ENCODE measurements around the gene GCH1.
A peak's percentile ranks its signal among the peaks of the same experiment; 100 is the strongest.
"Not testable (repeated sequence)": the region's sequence is repeated elsewhere in the genome, so short reads cannot be mapped to it uniquely, and the experiment has no call there.

GCH1 gene, protein sequence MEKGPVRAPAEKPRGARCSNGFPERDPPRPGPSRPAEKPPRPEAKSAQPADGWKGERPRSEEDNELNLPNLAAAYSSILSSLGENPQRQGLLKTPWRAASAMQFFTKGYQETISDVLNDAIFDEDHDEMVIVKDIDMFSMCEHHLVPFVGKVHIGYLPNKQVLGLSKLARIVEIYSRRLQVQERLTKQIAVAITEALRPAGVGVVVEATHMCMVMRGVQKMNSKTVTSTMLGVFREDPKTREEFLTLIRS

DNA sequence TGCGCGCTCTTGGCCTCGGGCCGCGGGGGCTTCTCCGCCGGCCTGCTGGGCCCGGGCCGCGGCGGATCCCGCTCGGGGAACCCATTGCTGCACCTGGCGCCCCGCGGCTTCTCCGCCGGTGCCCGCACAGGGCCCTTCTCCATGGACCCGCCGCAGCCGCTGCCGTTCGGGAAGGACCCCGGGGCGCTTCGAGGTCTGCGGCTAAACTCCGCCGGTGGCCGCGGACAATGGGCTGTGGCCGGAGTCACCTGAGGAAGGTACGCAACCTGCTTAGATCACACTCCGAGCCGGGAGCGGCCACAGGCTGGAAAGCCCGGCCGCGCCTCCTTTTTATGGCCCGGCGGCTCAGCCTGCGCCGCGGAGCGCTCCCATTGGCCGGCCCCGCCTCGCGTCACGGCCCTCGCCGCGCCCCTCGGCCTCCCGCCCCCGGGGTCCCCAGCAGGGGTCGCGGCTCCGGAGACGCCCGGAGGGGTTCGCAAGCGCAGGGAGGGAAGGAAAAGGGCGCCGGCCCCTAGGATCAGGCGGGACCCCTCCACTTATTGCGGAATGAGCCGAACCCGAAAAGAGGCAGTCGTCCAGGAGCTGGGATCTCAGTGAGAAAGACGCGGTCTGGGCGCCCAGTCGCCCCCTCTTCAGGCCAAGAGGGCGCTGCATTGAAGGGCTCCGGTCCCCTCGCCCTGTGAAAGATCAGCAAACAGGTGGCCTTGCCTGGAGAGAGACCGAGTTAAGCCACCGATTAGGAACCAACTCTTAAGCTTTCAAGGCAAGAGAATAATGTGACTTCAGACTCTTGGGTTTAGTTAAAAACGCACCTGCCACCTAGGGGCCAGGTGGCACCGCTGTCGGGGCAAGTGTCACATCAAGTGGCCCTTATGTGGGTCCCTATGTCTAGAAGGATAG lies at the start of gene GCH1:
TSS of gene GCH1 (minus strand) at position 306 of the 900 bp plus-strand sequence. CDS start at position 143, 163 bp downstream.
- DNase-seq (ENCODE audit: low read depth) = peak; percentile 72

DNA sequence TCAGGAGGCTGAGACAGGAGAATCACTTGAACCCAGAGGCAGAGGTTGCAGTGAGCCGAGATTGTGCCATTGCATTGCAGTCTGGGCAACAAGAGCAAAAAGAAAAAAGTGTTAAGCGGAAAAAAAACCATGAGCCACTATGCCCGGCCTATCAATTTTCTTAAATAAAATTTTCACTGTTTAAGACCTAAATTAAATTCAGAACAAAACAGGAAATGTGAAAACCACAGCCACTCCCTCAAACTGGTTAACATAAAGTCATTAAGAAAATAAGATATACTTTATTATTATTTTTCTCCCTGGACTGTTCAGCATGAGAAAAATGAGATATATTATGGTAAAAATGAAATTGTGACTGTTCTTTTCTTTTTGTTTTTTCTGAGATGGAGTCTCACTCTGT lies 44.6 kb upstream of the GCH1 start:
- no peak for DNase-seq (ENCODE audit: low read depth)

DNA sequence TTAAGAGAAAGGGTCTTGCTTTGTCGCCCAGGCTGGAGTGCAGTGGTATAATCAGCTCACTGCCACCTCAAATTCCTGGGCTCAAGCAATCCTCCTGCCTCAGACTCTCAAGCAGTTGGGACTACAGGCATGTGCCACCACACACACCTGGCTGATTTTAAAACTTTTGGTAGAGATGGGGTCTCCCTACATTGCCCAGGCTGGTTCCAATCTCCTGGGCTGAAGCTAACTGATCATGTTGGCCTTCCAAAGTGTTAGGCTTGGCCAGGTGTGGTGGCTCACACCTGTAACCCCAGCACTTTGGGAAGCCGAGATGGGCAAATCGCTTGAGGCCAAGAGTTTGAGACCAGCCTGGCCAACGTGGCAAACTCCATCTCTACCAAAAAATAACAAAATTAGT lies 43.9 kb upstream of the GCH1 start:
- DNase-seq (ENCODE audit: low read depth) = no peak

DNA sequence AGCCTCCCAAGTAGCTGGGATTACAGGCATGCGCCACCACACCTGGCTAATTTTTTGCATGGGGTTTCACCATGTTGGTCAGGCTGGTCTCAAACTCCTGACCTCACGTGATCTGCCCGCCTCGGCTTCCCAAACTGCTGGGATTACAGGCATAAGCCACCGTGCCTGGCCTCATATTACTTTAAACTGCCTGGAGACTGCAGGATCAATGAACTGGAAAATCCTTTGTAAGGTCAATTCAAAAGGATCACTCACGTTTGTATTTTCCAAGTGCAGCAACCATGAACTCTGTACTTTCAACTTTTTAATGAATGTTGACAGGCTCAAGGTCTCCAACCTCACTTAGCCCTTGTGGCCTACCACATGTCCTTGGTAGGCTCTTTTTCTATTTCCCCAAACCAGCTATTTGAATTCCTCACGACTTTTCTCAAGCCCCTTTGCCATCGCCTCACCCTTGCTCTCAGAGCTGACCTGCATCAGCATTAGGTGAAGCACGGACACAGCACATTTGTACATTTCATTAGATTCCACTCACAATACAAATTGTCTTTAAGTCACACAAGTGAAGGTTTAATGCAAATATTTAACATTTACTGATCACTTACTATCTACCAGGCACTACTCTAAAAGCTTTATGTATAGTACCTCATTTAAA lies 42.2 kb upstream of the GCH1 start:
- DNase-seq (ENCODE audit: low read depth) = no peak

DNA sequence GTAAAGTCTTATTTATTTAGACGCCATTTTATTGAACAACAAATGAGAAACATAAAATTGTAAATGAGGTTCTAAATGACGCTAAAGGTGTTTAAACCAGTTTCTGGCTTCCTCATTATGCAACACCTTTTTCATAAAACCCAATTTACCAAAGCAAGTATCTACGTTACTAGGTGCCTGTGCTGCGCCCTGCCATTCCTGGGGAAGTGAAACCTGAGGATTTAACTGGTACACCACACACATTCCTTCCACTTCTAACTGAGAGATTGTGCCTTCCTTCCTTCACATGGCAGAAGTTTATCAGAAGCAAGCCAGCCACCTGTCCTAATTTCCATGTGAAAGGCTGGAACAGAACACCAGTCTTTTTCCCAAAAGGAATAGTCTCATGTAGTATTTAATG lies 40.3 kb upstream of the GCH1 start:
- no peak for DNase-seq (ENCODE audit: low read depth)

DNA sequence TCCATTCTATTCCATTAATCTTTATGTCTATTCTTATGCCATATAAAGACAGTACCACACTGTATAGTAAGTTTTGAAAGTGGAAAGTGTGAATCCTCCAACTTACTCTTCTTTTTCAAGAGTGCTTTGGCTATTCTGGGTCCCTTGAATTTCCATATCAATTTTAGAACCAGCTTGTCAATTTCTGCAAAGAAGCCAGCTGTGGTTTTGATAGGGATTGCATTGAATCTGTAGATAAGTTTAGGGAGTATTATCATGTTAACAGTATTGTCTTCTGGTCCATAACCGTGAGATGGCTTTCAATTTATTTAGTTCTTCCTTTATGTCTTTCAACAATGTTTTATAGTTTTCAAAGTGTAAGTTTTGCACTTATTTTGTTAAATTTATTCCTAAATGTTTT lies 34.2 kb upstream of the GCH1 start:
- no peak for DNase-seq (ENCODE audit: low read depth)

DNA sequence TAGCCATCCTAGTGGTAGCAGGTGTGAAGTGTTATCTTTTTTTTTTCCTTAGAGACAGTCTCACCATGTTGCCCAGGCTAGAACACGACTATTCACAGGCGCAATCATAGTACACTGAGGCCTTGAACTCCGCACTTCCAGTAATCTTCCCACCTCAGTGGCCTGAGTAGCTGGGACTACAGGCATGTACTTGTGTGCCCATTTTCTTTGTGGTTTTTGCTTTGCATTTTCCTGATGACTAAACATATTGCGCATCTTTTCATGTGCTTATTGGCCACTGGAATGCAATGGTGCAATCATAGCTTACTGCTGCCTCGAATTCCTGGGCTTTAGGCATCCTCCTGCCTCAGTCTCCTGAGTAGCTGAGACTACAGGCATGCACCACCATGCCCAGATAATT lies 33.3 kb upstream of the GCH1 start:
- no peak for DNase-seq (ENCODE audit: low read depth)

DNA sequence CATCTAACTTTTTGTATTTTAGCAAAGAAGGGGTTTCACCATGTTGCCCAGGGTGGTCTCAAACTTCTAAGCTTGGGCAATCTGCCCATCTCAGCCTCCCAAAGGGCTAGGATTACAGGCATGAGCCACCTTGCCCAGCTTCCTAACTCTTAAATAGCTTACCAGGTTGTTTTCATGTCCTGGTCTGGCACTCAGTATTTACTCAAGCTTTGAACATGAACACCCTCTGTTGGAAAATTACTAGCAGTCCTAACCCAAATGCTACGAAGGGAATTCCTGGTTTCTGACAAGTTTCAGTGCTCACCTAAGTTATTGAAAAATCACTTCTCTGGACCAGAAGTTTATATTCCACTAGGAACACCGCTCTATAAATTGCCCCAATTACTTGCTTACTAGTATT lies 32.5 kb upstream of the GCH1 start:
- DNase-seq (ENCODE audit: low read depth) = no peak

DNA sequence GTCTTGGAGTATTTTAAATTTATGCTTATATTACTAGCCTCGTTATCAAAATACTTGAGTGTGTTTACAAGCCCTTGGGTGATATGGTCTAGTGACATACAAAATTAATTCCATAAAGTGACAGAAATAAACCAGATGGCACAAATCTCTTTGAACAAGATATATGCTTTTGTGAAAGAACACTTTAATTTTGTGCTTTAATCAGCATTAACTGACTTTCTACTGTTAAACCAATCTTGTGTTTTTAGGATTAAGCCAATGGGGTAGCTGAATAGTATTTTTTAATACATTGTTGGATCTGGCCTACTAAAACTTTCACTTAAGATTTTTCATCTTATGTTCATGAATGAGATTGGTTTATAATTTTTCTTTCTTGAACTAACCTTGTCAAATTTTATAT lies 30.4 kb upstream of the GCH1 start:
- DNase-seq (ENCODE audit: low read depth) = no peak

DNA sequence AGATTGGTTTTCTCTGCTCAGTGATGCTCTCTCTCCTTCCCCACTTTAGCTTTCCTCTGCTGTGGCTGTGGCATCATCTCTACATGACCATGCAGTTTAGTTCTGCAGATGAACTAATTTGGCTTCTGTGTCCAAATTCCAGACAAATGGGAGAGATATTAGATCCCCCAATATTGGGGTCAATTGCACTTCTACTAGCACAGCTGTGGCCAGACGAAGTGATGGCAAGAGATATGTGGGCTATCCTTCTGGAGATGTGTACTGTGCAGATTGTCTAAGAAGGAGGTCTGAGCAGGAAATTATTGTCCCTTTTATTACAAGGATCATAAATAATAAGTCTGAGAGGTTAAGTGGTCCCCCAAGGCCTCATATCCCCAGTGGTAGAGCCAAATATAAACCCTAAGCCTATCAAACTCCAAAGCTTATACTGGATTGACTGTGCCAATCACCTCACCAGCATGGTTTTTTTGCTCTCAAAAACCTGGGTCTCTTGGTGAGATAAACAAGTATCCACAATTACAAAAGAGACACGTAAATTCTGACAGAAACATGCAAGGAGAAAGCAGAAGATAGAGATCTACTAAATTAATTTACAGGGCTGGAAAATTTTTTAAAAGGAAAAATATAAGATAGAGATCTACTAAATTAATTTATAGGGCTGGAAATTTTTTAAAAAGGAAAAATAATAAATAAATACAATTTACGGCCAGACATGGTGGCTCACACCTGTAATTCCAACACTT lies 29.1 kb upstream of the GCH1 start:
- DNase-seq (ENCODE audit: low read depth) = no peak

DNA sequence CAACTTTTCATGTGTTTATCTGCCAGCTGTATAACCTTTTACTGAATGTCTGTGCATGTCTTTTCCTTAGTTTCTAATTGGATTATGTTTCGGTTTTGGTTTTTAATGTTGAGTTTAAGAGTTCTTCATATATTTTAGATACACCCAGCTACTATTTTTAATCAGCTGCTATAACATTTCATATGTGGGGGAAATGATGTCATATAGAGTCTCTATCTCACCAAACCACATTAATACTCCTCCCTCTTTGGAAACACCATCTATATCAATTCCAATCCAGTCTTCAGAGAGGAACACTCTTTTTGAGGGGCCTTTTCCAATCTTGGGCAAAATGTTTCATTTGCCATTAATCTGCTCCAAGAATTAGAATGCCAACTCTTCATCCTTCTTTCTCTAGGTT lies 28.5 kb upstream of the GCH1 start:
- no peak for DNase-seq (ENCODE audit: low read depth)

DNA sequence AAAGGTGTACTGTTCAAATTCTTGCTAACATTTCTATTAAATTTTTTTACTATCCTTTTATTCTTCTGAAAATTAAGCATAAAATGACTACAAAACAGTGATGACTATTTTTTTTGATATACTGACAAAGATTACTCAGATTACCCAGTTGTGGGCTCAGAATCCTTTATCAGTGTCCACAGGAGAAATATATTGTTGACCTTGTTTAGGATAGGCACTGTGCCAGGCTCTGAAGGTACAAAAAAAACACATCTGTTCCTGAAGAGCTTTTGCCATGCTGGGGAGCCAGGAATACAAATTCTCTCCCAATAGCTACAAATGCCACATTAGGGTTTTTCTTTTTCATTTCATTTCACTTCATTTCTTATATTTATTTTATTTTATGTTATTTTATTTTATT lies 26.9 kb upstream of the GCH1 start:
- no peak for DNase-seq (ENCODE audit: low read depth)

DNA sequence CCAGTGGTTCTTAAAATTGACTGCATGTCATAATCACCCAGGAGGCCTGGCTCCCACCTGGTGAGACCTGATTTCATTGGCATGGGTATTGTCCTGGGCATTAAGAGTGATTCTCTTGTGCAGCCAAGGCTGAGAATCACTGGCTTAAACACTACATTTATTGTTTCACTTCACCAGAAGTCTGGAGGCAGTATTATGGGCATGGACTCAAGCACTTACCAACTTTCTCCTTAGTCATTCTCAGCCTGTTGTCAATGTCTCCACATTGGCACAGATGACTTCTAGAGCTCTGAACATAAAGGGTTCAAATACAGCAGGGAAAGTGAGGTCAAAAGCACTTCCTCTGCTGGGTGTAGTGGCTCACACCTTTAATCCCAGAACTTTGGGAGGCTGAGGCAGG lies 25.6 kb upstream of the GCH1 start:
- no peak for DNase-seq (ENCODE audit: low read depth)

DNA sequence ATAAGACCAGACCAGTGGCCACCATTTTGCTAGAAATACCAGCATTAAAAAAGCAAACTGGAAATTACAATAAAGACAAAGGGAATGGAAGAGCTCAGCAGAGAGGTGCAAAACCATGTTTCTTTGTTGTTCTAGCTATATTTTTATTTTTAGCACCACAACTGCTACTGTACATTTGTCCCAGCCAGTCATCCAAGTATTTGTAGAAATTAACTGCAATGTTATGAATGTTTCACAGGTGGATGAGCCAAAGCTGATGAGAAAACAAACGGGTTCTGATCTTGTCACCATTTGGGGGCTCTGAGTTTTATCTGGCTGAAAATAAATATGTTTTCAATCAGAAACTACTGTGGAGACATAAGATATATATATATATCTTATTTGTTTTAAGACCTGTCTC lies 24.9 kb upstream of the GCH1 start:
- DNase-seq (ENCODE audit: low read depth) = no peak

DNA sequence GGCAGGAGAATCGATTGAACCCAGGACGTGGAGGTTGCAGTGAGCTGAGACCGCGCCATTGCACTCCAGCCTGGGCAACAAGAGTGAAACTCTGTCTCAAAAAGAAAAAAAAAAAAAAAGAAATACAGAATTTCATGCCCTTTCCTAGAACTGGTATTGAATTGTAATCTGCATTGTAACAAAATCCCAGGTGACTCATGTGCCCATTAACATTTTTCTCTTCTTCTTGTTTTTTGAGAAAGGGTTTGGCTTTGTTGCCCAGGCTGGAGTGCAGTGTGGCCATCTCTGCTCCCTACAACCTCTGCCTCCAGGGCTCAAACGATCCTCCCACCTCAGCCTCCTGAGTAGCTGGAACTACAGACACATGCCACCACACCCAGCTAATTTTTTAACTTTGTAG lies 23.9 kb upstream of the GCH1 start:
- DNase-seq (ENCODE audit: low read depth) = not testable (repeated sequence)

DNA sequence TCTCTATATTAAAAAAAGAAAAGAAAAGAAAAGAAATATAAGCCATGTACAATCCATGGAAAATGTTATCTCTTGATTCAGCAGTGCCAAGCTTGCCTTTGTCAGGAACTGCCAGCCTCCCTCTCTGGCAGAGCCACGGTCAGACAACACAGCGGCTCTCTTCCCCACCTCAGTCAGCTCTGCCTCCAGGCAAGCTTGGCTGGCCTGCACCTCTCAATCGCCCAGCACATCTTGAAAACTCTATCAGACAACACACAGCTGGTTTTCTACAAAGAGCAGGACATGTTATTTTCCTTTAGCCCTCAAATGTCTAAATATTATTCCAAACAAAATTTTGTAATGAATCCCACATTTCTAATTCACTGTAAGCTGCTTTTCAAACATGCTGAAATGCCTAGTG lies 20.0 kb upstream of the GCH1 start:
- DNase-seq (ENCODE audit: low read depth) = no peak

DNA sequence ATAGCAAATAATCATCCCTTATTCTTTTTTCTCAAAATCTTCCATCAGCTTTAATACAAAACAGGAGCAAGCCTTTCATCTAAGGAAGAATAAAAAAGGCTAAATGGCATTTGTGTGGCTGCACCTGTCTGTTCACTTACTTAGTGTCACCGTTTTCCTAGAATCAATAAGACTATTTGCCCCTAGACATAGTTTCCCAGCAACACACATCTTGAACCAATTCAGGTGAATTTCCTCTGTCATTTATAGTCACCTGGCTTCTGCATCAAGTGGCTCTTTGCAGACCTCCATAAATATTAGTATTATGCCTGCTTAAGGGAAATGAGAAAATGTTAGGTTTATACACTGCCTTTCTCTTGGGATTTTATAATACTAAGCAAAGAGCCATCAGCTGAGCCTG lies 17.4 kb upstream of the GCH1 start:
- no peak for DNase-seq (ENCODE audit: low read depth)

DNA sequence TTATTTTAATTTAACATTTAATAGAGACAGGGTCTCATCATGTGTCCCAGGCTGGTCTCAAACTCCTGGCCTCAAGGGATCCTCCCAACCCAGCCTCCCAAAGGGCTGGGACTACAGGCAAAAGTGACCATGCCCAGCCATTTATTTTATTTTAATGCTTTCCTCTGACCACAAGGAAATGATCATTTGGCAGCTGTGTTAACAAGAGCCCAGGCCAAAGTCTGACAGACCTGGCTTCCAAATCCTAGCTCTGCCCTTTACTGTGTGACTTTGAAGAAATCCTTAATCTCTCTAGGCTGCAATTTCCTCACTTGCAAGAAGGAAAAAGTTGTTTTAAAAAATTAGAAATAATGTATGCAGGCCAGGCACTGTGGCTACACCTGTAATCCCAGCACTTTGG lies 16.7 kb upstream of the GCH1 start:
- DNase-seq (ENCODE audit: low read depth) = no peak

DNA sequence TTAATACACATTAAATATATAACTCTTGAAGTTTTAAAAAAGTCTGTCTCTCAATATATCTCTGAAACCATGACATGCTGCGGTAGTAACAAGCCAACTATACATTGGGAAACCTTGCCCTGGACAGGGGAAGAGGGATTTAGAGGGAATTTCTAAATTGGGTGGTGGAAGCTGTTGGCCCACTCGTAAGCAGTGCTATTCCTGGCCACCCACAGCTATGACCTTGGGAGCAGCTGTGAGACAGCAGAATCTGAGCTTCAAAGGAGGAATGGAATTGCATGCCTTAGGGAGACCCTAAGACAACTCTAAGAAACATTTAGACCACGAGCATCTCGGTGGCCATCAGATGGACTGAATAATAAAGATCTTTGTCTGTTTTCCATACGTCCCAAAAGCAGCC lies 15.8 kb upstream of the GCH1 start:
- DNase-seq (ENCODE audit: low read depth) = no peak

DNA sequence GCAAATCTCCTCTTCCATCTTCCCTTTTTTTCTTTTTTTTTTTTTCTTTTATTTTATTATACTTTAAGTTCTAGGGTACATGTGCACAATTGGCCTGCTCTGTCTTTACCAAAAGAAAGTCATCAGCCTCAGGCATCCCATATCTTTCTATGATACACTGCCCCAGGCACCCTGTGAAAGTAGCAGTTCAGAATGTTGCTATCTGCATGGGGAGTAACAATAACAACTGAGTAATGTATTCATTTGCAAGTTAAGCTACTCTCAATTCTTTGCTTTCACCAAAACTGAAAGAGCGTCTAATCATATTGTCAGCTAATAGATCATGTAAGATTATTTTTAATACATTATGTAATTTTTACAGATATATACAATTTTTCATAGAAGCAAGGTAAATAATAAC lies 13.5 kb upstream of the GCH1 start:
- no peak for DNase-seq (ENCODE audit: low read depth)

DNA sequence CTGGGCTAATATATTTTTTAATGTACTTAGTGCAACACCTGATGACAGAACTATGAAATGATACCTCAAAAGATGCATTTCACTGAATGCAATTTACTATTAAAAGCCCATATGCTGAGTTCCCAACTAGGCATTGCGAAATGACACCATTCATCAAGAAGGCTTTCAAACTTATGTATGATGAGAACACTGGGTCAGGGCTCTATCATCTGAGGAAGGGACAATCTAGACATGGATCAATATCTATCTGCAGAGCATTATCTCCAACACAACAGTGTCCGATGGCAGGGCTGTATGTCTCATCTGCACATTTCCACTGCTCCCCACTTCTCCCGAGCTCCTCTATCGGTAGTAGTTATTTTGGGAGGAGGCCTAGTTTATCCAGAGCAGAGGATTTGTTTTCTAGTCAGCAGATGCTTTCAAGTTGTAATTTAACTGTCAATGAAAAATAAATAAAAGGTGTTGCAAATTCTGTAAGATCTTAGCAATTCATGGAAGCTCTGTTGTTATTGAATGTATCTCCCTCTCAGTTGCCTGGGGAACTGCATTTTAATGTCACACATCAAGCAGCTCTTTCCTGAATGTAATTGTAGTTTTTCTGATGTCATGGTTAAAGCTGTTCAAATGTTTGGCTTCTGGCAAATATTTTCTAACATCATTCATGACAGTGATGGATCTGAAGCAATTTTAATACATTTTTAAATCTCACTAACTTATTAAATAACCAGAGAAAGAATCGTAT lies 7.4 kb upstream of the GCH1 start:
- DNase-seq (ENCODE audit: low read depth) = no peak

DNA sequence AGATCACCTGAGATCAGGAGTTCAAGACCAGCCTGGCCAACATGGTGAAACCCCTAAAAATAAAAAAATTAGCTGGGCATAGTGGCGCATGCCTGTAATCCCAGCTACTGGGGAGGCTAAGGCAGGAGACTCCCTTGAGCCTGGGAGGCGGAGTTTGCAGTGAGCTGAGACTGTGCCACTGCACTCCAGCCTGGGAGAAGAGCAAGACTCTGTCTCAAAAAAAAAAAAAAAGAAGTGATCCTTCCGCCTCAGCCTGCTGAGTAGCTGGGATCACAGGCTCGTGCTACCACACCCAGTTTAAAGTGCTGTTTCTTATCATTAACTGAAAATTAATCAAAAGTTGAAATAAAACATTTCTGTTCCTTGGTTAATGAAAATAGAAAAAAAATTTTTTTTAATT lies 6.3 kb upstream of the GCH1 start:
- not testable (repeated sequence) for DNase-seq (ENCODE audit: low read depth)

Data from stimulated activated CD8-positive, alpha-beta memory T cell treated with anti-CD3 and anti-CD28 coated beads, Interleukin-12 subunit alpha, Interleukin-12 subunit beta, amount 100 ng/mL, for 4 hours (primary cell).